Astrocyte of the cerebellum (primary cell): ENCODE results near the gene TRPV3.
"Not testable (repeated sequence)": the region's sequence is repeated elsewhere in the genome, so short reads cannot be mapped to it uniquely, and the experiment has no call there.

Source experiments
- DNase-seq: peaks from one replicate; pipeline ENCODE4 v3.0.0-alpha.2; 2011; ENCODE audit warnings: low read depth
- H3K4me3 ChIP-seq: 2 replicates; pipeline ENCODE4 v1.5.1; 2011; ENCODE audit warnings: mild to moderate bottlenecking, low read depth, low read length, moderate library complexity
- CTCF ChIP-seq: IDR thresholded peaks from 2 replicates; pipeline ENCODE4 v1.5.1; 2012; ENCODE audit warnings: low read length, low read depth, moderate library complexity, mild to moderate bottlenecking; ENCODE audit errors: missing control alignments
- in situ Hi-C: cut with HindIII; loops from 2 replicates; pipeline ENCODE4 v1.10.0; 2017; ENCODE audit warnings: low sequenced_read_pairs

TRPV3 gene

GRCh38 chr17:3590231-3590630, 32.6 kb upstream of the TRPV3 start:
- no peak for DNase-seq
- H3K4me3 ChIP-seq, result no peak overlapping the region
- in situ Hi-C loops, result no loop called here
- no peak for TF ChIP-seq CTCF

- no peak for DNase-seq
- in situ Hi-C loops, result no loop called here
- TF ChIP-seq CTCF, result no peak
- H3K4me3 ChIP-seq, result no peak overlapping the region
Measured at GRCh38 chr17:3589784-3590183, 32.2 kb upstream of the TRPV3 start.

- no peak overlapping the region for H3K4me3 ChIP-seq
- no peak for TF ChIP-seq CTCF
- DNase-seq, result no peak
- in situ Hi-C loops, result no loop called here
Measured at GRCh38 chr17:3585826-3586225, 28.2 kb upstream of the TRPV3 start.

- in situ Hi-C loops, result no loop called here
- no peak for TF ChIP-seq CTCF
- no peak overlapping the region for H3K4me3 ChIP-seq
Measured at GRCh38 chr17:3583456-3583855, 25.8 kb upstream of the TRPV3 start.

GRCh38 chr17:3582915-3583314, 25.3 kb upstream of the TRPV3 start:
- H3K4me3 ChIP-seq, result no peak overlapping the region
- TF ChIP-seq CTCF, result no peak
- no peak for DNase-seq
- in situ Hi-C loops, result no loop called here

More at GRCh38 chr17:3583456-3583855, 25.8 kb upstream of the TRPV3 start:
- DNase-seq, result no peak

GRCh38 chr17:3578667-3579066, 21.1 kb upstream of the TRPV3 start:
- in situ Hi-C loops, DNase-seq, H3K4me3 ChIP-seq: not testable (repeated sequence)

GRCh38 chr17:3576970-3577369, 19.4 kb upstream of the TRPV3 start:
- no peak overlapping the region for H3K4me3 ChIP-seq
- DNase-seq, result no peak
- no peak for TF ChIP-seq CTCF
- in situ Hi-C loops, result no loop called here
